Measurements from ENCODE around the gene ERCC1.

The ERCC1 gene

GRCh38 chr19:45468159-45468651, 44.5 kb upstream of the ERCC1 start:
- Histone ChIP-seq H3K27ac (ENCODE audit: low read depth, low read length, severe bottlenecking) (peak overlapping the region; percentile 99), H3K36me3 (ENCODE audit: control insufficient read depth, insufficient read depth, low read length) (no peaks in the 10 kb centered on the region), H3K4me3 (ENCODE audit: extremely low read depth, insufficient read depth, low read length, poor library complexity, severe bottlenecking) (peak overlapping the region; percentile 67), H3K4me1 (ENCODE audit: control insufficient read depth, insufficient read depth, low read length, poor library complexity, severe bottlenecking) (peaks cover 10% of the 10 kb centered on the region), H3K9me3 (ENCODE audit: control insufficient read depth, low read length) (no peaks in the 10 kb centered on the region)
- WGBS, 2 experiments (ENCODE audit: insufficient coverage in 2 of 2): 2 to 3% methylated on average over 27 to 30 of the region's 31 CpGs

DNA sequence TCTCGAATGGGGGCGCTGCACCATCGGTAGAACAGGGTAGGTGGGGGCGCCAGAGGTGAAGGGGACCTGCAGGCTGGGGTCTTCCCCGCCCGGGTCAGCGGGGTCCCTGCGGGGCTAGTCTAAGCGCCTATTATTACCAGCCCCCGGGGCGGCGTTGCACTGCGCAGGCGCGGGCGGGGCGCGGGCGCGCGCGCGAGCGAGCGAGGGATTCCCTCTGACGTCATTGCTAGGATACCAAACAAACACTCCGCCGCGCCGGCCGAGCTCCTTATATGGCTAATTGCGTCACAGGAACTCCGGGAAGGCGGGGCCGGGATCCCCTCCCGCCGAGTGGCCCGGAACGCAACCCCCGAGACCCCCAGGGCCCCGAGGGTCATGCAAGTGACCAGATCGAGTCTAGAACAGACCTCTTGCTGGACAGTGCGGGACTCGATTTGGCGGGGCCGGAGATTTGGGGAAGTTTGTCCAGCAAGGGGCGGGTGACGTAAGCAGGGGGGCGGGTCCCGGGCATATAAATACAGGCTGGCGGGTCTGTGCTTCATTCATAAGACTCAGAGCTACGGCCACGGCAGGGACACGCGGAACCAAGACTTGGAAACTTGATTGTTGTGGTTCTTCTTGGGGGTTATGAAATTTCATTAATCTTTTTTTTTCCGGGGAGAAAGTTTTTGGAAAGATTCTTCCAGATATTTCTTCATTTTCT, 43.9 kb upstream of the ERCC1 start, which contains the start of gene FOSB:
Gene FOSB, plus strand, starts transcription at position 541 of the 703 bp plus-strand sequence. CDS start 591 bp downstream, outside the sequence.
- WGBS, 2 experiments (ENCODE audit: insufficient coverage in 2 of 2): 1% methylated on average over 46 to 50 of the region's 56 CpGs
- Histone ChIP-seq H3K4me3 (ENCODE audit: extremely low read depth, insufficient read depth, low read length, poor library complexity, severe bottlenecking) (peak within 1 kb of the TSS; percentile 67), H3K27ac (ENCODE audit: low read depth, low read length, severe bottlenecking) (peak within 1 kb of the TSS; percentile 99), H3K9me3 (ENCODE audit: control insufficient read depth, low read length) (no peaks in the 10 kb centered on the region), H3K4me1 (ENCODE audit: control insufficient read depth, insufficient read depth, low read length, poor library complexity, severe bottlenecking) (peaks cover 7% of the 10 kb centered on the region), H3K36me3 (ENCODE audit: control insufficient read depth, insufficient read depth, low read length) (no peaks in the 10 kb centered on the region)

DNA sequence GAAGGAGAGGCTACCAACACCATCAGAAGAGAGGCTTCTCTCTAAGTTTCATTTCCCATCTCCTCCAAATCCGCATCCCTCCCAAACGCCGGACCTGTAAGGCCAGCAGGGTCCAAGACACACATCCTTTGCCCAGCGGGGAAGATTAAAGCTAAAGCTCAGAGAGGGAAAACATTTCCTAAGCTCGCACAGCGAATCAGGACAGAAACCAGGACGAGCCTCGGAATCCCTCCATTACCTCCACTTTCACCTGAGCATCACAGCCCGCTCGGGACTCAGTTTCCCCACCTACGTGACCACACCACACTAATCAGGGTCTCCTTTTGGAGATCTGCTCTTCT, 43.4 kb upstream of the ERCC1 start:
- 7 to 9% methylated on average over 8 to 9 of the region's 11 CpGs for WGBS, 2 experiments (ENCODE audit: insufficient coverage in 2 of 2)
- H3K4me3 ChIP-seq (ENCODE audit: extremely low read depth, insufficient read depth, low read length, poor library complexity, severe bottlenecking): peak overlapping the region; percentile 67
- H3K27ac ChIP-seq (ENCODE audit: low read depth, low read length, severe bottlenecking): peak overlapping the region; percentile 99
- no peaks in the 10 kb centered on the region for H3K36me3 ChIP-seq (ENCODE audit: control insufficient read depth, insufficient read depth, low read length)
- peaks cover 2% of the 10 kb centered on the region for H3K4me1 ChIP-seq (ENCODE audit: control insufficient read depth, insufficient read depth, low read length, poor library complexity, severe bottlenecking)
- no peaks in the 10 kb centered on the region for H3K9me3 ChIP-seq (ENCODE audit: control insufficient read depth, low read length)

DNA sequence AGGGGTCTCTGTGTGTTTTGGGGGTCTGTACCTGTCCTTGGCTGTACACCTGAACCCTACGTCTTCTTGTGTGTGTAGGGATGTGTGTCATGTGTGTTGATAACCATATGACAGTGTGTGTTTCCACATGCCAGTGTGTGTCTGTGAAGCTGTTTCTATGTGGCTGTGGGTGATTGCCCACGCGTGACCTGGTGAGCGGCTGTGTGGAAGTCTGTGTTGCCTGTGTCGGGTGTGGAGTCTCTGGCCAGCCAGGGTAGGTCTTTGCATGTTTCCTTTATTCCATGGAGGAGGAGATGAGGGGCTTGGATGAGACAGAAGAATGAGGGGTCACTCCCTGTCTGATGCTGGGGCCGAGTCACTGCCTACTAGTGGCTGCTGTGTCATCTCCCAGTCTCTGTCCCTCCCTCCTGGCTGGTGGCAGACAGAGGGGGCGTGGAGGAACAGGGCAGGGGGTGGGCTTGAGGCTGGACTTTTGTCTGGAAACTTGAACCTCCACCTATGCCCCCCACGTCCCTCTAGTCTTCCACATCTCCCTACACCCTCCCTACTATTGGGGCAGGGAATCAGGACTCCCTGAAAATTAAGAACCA, 41.2 kb upstream of the ERCC1 start:
- Histone ChIP-seq H3K27ac (ENCODE audit: low read depth, low read length, severe bottlenecking) (no peak overlapping the region), H3K9me3 (ENCODE audit: control insufficient read depth, low read length) (no peaks in the 10 kb centered on the region), H3K4me1 (ENCODE audit: control insufficient read depth, insufficient read depth, low read length, poor library complexity, severe bottlenecking) (no peaks in the 10 kb centered on the region), H3K4me3 (ENCODE audit: extremely low read depth, insufficient read depth, low read length, poor library complexity, severe bottlenecking) (no peak overlapping the region), H3K36me3 (ENCODE audit: control insufficient read depth, insufficient read depth, low read length) (no peaks in the 10 kb centered on the region)
- 41 to 76% methylated on average over 3 to 7 of the region's 8 CpGs for WGBS, 2 experiments (ENCODE audit: insufficient coverage in 2 of 2)

DNA sequence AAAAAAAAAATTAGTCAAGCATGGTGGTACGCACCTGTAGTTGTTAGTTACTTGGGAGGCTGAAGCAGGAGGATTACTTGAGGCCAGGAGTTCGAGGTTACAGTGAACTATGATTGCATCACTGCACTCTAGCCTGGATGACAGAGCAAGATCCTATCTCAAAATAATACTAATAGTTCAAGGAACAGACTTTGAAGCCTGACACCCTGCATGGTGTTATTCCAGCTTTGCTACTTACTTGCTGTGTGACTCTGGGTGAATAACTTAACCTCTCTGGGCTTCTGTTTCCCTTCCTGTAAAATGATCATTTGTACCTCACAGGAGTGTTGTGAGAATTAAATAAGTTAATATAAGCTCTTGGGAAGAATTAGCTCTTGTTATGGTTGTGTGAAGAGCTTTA, 40.6 kb upstream of the ERCC1 start:
- H3K36me3 ChIP-seq (ENCODE audit: control insufficient read depth, insufficient read depth, low read length): no peaks in the 10 kb centered on the region
- no peak overlapping the region for H3K4me3 ChIP-seq (ENCODE audit: extremely low read depth, insufficient read depth, low read length, poor library complexity, severe bottlenecking)
- H3K27ac ChIP-seq (ENCODE audit: low read depth, low read length, severe bottlenecking): no peak overlapping the region
- WGBS, 2 experiments (ENCODE audit: insufficient coverage in 2 of 2): 100% methylated on average over 2 of the region's 2 CpGs; no CpG with 5 or more reads in 1 of the 2 experiments
- H3K9me3 ChIP-seq (ENCODE audit: control insufficient read depth, low read length): no peaks in the 10 kb centered on the region
- no peaks in the 10 kb centered on the region for H3K4me1 ChIP-seq (ENCODE audit: control insufficient read depth, insufficient read depth, low read length, poor library complexity, severe bottlenecking)

- H3K27ac ChIP-seq (ENCODE audit: low read depth, low read length, severe bottlenecking): no peak overlapping the region
- WGBS, 2 experiments (ENCODE audit: insufficient coverage in 2 of 2): 79 to 82% methylated on average over 3 to 4 of the region's 4 CpGs
- no peaks in the 10 kb centered on the region for H3K4me1 ChIP-seq (ENCODE audit: control insufficient read depth, insufficient read depth, low read length, poor library complexity, severe bottlenecking)
- no peak overlapping the region for H3K4me3 ChIP-seq (ENCODE audit: extremely low read depth, insufficient read depth, low read length, poor library complexity, severe bottlenecking)
- no peaks in the 10 kb centered on the region for H3K9me3 ChIP-seq (ENCODE audit: control insufficient read depth, low read length)
- H3K36me3 ChIP-seq (ENCODE audit: control insufficient read depth, insufficient read depth, low read length): no peaks in the 10 kb centered on the region
These were observed 39.5 kb upstream of the ERCC1 start for GRCh38 chr19:45463241-45463640.

GRCh38 chr19:45462174-45462573, 38.5 kb upstream of the ERCC1 start:
- no peaks in the 10 kb centered on the region for H3K9me3 ChIP-seq (ENCODE audit: control insufficient read depth, low read length)
- no peaks in the 10 kb centered on the region for H3K36me3 ChIP-seq (ENCODE audit: control insufficient read depth, insufficient read depth, low read length)
- WGBS, 2 experiments (ENCODE audit: insufficient coverage in 2 of 2): 70% methylated on average over 2 of the region's 4 CpGs
- H3K4me3 ChIP-seq (ENCODE audit: extremely low read depth, insufficient read depth, low read length, poor library complexity, severe bottlenecking): no peak overlapping the region
- no peak overlapping the region for H3K27ac ChIP-seq (ENCODE audit: low read depth, low read length, severe bottlenecking)
- H3K4me1 ChIP-seq (ENCODE audit: control insufficient read depth, insufficient read depth, low read length, poor library complexity, severe bottlenecking): no peaks in the 10 kb centered on the region

DNA sequence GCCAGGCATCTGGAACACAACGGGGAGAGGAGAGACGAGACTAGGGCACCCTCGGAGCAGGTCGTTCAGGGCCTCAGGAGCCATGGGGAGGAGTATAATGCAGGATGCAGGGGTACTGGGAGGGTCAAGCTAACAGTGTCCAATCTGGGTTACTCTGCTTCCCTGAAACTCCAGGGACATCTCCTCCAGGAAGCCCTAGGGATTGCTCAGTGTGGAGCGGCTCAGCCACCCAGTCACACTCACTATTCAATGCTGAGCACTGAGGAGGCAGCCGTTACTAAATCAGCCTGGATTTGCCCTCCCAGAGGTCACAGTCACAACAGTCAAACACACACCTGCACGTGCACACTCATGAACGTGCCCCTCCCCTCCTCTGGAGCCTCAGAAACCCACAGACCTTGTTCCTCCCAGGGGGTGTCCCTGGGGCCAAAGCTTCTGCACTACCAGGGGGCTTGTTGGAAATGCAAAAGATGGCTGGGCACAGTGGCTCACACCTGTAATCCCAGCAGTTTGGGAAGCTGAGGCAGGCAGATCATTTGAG, 37.2 kb upstream of the ERCC1 start:
- no peak overlapping the region for H3K4me3 ChIP-seq (ENCODE audit: extremely low read depth, insufficient read depth, low read length, poor library complexity, severe bottlenecking)
- no peak overlapping the region for H3K27ac ChIP-seq (ENCODE audit: low read depth, low read length, severe bottlenecking)
- peaks cover 5% of the 10 kb centered on the region for H3K4me1 ChIP-seq (ENCODE audit: control insufficient read depth, insufficient read depth, low read length, poor library complexity, severe bottlenecking)
- 73 to 78% methylated on average over 7 to 8 of the region's 8 CpGs for WGBS, 2 experiments (ENCODE audit: insufficient coverage in 2 of 2)
- no peaks in the 10 kb centered on the region for H3K36me3 ChIP-seq (ENCODE audit: control insufficient read depth, insufficient read depth, low read length)
- H3K9me3 ChIP-seq (ENCODE audit: control insufficient read depth, low read length): no peaks in the 10 kb centered on the region

- H3K36me3 ChIP-seq (ENCODE audit: control insufficient read depth, insufficient read depth, low read length): no peaks in the 10 kb centered on the region
- H3K4me3 ChIP-seq (ENCODE audit: extremely low read depth, insufficient read depth, low read length, poor library complexity, severe bottlenecking): no peak overlapping the region
- H3K27ac ChIP-seq (ENCODE audit: low read depth, low read length, severe bottlenecking): no peak overlapping the region
- H3K9me3 ChIP-seq (ENCODE audit: control insufficient read depth, low read length): no peaks in the 10 kb centered on the region
- peaks cover 19% of the 10 kb centered on the region for H3K4me1 ChIP-seq (ENCODE audit: control insufficient read depth, insufficient read depth, low read length, poor library complexity, severe bottlenecking)
These were observed 34.1 kb upstream of the ERCC1 start for GRCh38 chr19:45457776-45458175.

GRCh38 chr19:45456500-45456815, 32.7 kb upstream of the ERCC1 start:
- no peaks in the 10 kb centered on the region for H3K36me3 ChIP-seq (ENCODE audit: control insufficient read depth, insufficient read depth, low read length)
- H3K9me3 ChIP-seq (ENCODE audit: control insufficient read depth, low read length): no peaks in the 10 kb centered on the region
- peak overlapping the region; percentile 99 for H3K27ac ChIP-seq (ENCODE audit: low read depth, low read length, severe bottlenecking)
- no peak overlapping the region for H3K4me3 ChIP-seq (ENCODE audit: extremely low read depth, insufficient read depth, low read length, poor library complexity, severe bottlenecking)
- WGBS, 2 experiments (ENCODE audit: insufficient coverage in 2 of 2): no CpG with 5 or more reads among the region's 2 CpGs
- H3K4me1 ChIP-seq (ENCODE audit: control insufficient read depth, insufficient read depth, low read length, poor library complexity, severe bottlenecking): peaks cover 21% of the 10 kb centered on the region
